Heart left ventricle (tissue), 13 donors: ENCODE measurements around the gene SLIT3.

Experiments
- POLR2A ChIP-seq, 2 donors: fragments of 450-650 bp; IDR thresholded peaks; one replicate each; pipeline ENCODE4 v1.6.1; 2017; ENCODE audit warnings: antibody characterized with exemption in 2 of 2, mild to moderate bottlenecking in 2 of 2, moderate library complexity in 2 of 2
- TF ChIP-seq, protein P1 (sequence below), 12 donors: fragments of 200-600 bp; sonication (generic) in 4 of 12; IDR thresholded peaks; one replicate each; pipeline versions ENCODE4 v1.5.0 to v1.8.0; 2018 to 2022; ENCODE audit warnings: antibody characterized with exemption in 12 of 12, mild to moderate bottlenecking in 5 of 12
- donor health status: ischemic (EF 13 %, LVEDD 7.1; RV severe dilation, severe dysfunction).
- donor health status: DM: no; HTN: yes; CAD: no.
- donor health status: DM: no; HTN: no; CAD: no.
- donor health status: ischemic (EF 25% LVEDD 6.9; RV normal size, moderate dysfunction).
- donor health status: ischemic (EF 25% LVEDD 5.7; RV mildly dilated, moderate dysfunction).
- donor health status: ischemic (EF 35%, LVEDD 5.7; RV mildly dilated, moderate dysfunction).
- donor health status: nonischemic (EF 11% LVEDD 7.7; RV severe dilation, severe dysfunction).
- donor health status: DM: yes; HTN: yes; CAD: no.
- donor health status: PGD.
- donor health status: ischemic (EF 29% LVEDD 5.4; RV normal size, mild dysfunction).
- donor health status: nonischemic (EF 23%, LVEDD 6.1; RV moderate dilation, normal function).

DNA sequence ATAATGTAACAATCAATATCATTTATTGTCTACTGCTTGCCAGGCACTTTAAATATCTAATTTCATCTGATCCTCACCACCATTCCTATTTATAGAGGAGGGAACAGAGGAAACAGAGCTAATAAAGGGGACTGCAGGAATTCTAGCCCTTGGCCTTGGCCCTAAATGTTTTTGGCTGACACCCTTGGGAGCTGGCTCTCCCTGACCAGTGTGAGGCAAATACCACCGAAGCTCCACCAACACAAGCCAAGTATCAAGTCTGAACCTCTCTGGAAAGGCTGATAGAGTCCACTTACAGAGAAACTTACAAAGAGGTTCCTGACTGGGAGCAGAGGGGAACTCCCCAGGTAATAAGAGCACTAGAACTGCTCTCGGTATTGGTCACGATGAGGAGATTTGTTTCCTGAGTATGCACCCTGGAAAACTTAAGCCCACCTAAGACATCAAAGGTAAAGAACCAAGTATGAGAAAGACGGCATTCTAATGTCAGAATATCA, 478.6 kb downstream of the SLIT3 start:
- TF ChIP-seq, protein P1, sequence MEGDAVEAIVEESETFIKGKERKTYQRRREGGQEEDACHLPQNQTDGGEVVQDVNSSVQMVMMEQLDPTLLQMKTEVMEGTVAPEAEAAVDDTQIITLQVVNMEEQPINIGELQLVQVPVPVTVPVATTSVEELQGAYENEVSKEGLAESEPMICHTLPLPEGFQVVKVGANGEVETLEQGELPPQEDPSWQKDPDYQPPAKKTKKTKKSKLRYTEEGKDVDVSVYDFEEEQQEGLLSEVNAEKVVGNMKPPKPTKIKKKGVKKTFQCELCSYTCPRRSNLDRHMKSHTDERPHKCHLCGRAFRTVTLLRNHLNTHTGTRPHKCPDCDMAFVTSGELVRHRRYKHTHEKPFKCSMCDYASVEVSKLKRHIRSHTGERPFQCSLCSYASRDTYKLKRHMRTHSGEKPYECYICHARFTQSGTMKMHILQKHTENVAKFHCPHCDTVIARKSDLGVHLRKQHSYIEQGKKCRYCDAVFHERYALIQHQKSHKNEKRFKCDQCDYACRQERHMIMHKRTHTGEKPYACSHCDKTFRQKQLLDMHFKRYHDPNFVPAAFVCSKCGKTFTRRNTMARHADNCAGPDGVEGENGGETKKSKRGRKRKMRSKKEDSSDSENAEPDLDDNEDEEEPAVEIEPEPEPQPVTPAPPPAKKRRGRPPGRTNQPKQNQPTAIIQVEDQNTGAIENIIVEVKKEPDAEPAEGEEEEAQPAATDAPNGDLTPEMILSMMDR (IDR thresholded peaks at IDR 0.05) = no peak
- no peak for TF ChIP-seq POLR2A (IDR thresholded peaks at IDR 0.05)
